Measurements from ENCODE around the gene ABCA7. TPM values are rescaled to one million over a fixed set of nuclear protein-coding genes. Genes with fewer than 3 reads are reported as not detected.

Gene ABCA7
- total RNA-seq, 3 donors from 2014 or later, result 23.5 to 25.6 (median 25.6) TPM

DNA sequence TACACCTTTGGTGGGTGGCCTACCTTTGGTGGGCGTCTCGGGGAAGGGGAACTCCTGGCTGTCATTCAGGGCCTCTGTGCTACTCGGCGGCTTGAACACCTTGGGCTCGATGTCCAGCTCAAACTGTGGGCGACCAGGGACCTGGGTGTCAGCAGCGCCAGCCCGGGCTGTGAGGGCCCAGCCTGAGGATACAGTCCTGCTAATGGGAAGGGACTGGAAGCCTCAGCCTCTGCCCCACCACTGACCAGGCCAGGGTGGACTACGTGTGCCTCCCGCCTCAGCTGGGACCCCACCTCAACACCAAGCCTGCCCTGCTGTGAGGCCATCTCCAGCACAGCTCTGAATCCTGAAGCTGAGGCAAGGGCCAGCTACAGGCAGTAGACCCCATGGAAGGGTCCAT, 26.7 kb upstream of the ABCA7 start:
- Histone ChIP-seq H3K4me3 (no peak overlapping the region), H3K36me3 (ENCODE audit: low read depth) (peaks cover 7% of the 10 kb centered on the region), H3K4me1 (ENCODE audit: low read depth) (peaks cover 27% of the 10 kb centered on the region), H3K9me3 (no peaks in the 10 kb centered on the region)
- TF ChIP-seq CTCF (IDR thresholded peaks at IDR 0.05), result no peak
- no peak for DNase-seq
- intact Hi-C loops (cut with DNase I, micrococcal nuclease), result no loop called here
- no peak for ATAC-seq

DNA sequence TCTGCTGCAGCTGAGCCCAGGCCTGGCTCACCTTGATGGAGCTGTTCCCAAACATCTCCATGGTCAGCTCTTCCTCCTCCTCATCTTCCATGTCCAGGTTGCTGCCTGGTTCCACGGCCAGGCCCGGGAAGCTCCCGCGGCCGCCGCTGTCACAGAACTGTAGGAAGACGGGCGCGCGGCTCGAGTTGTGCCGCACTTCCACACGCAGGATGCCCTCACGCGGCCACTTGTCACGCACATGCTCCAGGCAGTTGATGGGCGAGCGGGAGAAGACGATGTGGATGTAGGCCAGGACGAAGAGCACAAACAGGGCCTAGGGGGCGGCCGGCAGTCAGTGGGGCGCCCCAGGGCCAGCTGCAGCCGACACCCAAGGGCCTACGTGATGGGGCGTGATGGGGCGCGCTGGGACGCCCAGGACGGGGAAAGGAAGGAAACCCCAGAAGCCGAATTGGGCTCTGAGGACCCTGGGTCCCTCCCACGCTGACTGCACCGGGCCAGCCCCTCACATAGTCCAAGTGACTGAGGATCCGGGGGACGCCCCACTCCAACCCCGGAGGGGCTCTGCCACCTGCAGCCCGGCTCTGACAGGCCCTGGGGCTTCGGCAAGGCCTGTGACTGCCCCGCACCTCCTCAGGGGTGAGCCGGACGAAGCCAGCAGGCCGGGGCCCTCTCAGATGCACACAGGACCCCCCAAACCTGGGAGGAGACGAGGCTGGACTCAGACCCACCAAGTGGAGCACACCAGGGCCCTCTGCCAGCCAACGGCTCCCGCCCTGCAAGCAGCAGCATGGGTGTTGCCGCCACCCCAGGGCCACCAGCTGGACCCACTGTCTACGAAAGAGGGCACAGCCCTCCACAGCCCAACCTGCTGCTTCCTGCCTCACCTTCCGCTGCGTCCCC, 25.5 kb upstream of the ABCA7 start:
- ATAC-seq, result no peak
- TF ChIP-seq CTCF (IDR thresholded peaks at IDR 0.05), result no peak
- Histone ChIP-seq H3K4me1 (ENCODE audit: low read depth) (peaks cover 39% of the 10 kb centered on the region), H3K36me3 (ENCODE audit: low read depth) (peaks cover 3% of the 10 kb centered on the region), H3K4me3 (no peak overlapping the region), H3K9me3 (no peaks in the 10 kb centered on the region)
- intact Hi-C loops (cut with DNase I, micrococcal nuclease), result no loop called here
- no peak for DNase-seq

- no peak for ATAC-seq
- H3K4me3 ChIP-seq, result no peak overlapping the region
Measured at GRCh38 chr19:1015061-1015781, 24.7 kb upstream of the ABCA7 start.

DNA sequence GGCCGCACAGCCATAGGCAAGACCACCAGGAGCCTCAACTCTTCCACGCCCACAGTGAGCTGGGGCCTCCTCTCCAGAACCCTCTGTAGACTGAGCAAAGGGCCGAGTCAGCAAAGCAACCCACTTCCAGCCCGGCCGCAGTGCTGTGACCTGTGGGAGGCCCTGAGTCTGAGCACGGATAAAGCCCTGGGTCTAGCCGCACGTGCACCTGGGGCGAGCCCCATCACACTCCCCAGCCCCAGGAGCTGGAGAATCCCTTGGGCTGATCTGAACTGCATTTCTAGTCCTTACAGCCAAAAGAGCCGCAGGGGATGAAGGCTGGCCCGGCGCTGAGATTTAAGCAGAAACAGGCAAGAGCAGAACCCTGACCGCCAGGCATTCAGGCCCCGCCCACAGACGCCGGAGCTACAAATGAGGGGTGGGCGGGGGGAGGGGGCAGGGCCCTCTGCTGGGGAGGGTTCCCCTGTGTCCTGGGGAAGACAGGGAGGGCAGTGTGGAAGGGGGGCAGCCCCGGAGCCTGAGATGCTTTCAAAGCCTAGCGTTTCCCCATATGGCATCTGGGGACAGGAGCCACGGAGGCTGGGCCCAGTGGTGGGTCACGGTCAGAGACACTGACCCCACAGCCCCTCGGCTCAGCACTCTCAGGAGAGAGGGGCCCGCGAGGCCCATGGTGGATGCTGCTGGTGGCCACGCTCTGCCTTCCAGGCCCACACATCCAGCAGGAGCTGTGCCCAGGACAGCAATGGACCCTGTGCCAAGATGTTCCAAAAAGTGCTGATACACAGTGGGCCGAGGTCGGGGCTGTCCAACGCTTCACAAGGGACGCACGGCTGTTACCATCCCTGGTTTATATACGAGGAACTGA, 23.9 kb upstream of the ABCA7 start:
- peak in 1 of 3 donors; percentile 35 for DNase-seq
- Histone ChIP-seq H3K4me1 (ENCODE audit: low read depth) (peaks cover 41% of the 10 kb centered on the region), H3K36me3 (ENCODE audit: low read depth) (peaks cover under 1% of the 10 kb centered on the region), H3K9me3 (no peaks in the 10 kb centered on the region), H3K4me3 (no peak overlapping the region)
- no peak for ATAC-seq
- no peak for TF ChIP-seq CTCF (IDR thresholded peaks at IDR 0.05)
- intact Hi-C loops (cut with DNase I, micrococcal nuclease), result no loop called here

More at GRCh38 chr19:1015061-1015781, 24.7 kb upstream of the ABCA7 start:
- peak in 1 of 3 donors; percentile 31 for DNase-seq
- H3K9me3 ChIP-seq, result no peaks in the 10 kb centered on the region
- TF ChIP-seq CTCF (IDR thresholded peaks at IDR 0.05), result no peak
- H3K36me3 ChIP-seq (ENCODE audit: low read depth), result peaks cover 3% of the 10 kb centered on the region
- H3K4me1 ChIP-seq (ENCODE audit: low read depth), result peaks cover 41% of the 10 kb centered on the region
- intact Hi-C loops (cut with DNase I, micrococcal nuclease), result no loop called here

DNA sequence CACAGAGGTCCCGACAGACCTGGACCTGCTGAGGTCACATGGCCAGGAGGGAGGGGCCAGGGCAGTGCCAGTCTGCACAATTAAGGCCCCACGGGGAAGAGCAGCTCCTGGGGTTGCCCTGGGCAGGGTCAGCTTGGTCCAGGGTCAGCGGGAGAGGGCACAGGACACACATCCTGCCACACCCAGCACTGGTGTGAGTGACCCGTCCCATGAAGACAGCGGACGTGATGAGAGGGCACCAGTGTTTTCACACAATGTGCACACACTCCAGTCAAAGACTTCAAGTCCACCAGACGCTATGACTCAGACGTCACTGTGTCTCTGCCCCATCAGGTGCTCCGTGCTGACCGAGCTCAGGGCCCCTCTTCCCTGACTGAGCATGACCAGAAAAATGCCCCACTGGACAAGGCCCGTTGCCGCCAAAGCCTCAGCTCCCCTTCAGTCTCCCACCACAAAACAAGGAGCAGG, 23.2 kb upstream of the ABCA7 start:
- no peaks in the 10 kb centered on the region for H3K36me3 ChIP-seq (ENCODE audit: low read depth)

More for the DNA sequence above, 23.2 kb upstream of the ABCA7 start:
- no peak for TF ChIP-seq CTCF (IDR thresholded peaks at IDR 0.05)
- intact Hi-C loops (cut with DNase I, micrococcal nuclease), result no loop called here
- DNase-seq (peak in 2 of 3 donors; percentile 59 to 62), ATAC-seq (peak; percentile 21)
- Histone ChIP-seq H3K9me3 (no peaks in the 10 kb centered on the region), H3K4me1 (ENCODE audit: low read depth) (peaks cover 42% of the 10 kb centered on the region), H3K4me3 (no peak overlapping the region)

All from mucosa of descending colon (tissue), 3 donors.